ENCODE results near the gene ZC3H7B. TPM values are rescaled to one million over a fixed set of nuclear protein-coding genes. Genes with fewer than 3 reads are reported as not detected.

Gene ZC3H7B
- total RNA-seq, 1 donor from 2014 or later, result 66.7 TPM

- H3K4me1 ChIP-seq (ENCODE audit: insufficient read depth, low read length), result peaks cover 7% of the 10 kb centered on the region
- no peak for TF ChIP-seq EZH2 (IDR thresholded peaks at IDR 0.05; ENCODE audit: insufficient read depth, low read length)
- no peak for TF ChIP-seq CTCF (IDR thresholded peaks at IDR 0.05; ENCODE audit: insufficient read depth, low read depth, low read length)
- H3K4me3 Mint-ChIP-seq (ENCODE audit: unreplicated experiment), result no peak overlapping the region
- no peak for FAIRE-seq
- H3K27ac Mint-ChIP-seq (ENCODE audit: unreplicated experiment), result no peak overlapping the region
- no peaks in the 10 kb centered on the region for H3K9me3 ChIP-seq (ENCODE audit: insufficient read depth, low read depth, low read length)
- no peak for DNase-seq (ENCODE audit: low read depth)
- no peak overlapping the region for H2AFZ ChIP-seq (ENCODE audit: low read depth, low read length)
- H3K9me3 Mint-ChIP-seq (ENCODE audit: unreplicated experiment), result no peaks in the 10 kb centered on the region
- no peaks in the 10 kb centered on the region for H3K27me3 ChIP-seq (ENCODE audit: insufficient read depth, low read length)
- peaks cover 19% of the 10 kb centered on the region for H3K36me3 Mint-ChIP-seq (ENCODE audit: low read depth, unreplicated experiment)
- H3K4me3 ChIP-seq (ENCODE audit: insufficient read depth, low read depth, low read length), result no peak overlapping the region
- peaks cover 13% of the 10 kb centered on the region for H4K20me1 ChIP-seq (ENCODE audit: insufficient read depth, low read length)
- H3K27me3 Mint-ChIP-seq (ENCODE audit: low read depth, unreplicated experiment), result no peaks in the 10 kb centered on the region
- H3K79me2 ChIP-seq (ENCODE audit: insufficient read depth, low read length), result no peaks in the 10 kb centered on the region
- H3K4me1 Mint-ChIP-seq (ENCODE audit: low read depth, unreplicated experiment), result peaks cover 25% of the 10 kb centered on the region
- no peak overlapping the region for H3K27ac ChIP-seq (ENCODE audit: low read depth, low read length)
- no peak overlapping the region for H3K9ac ChIP-seq (ENCODE audit: low read length)
- H3K36me3 ChIP-seq (ENCODE audit: insufficient read depth, low read length), result peaks cover 25% of the 10 kb centered on the region
- H3K4me2 ChIP-seq (ENCODE audit: low read length), result no peak overlapping the region
Observed at GRCh38 chr22:41351011-41351410, 49.7 kb downstream of the ZC3H7B start.

- DNase-seq (ENCODE audit: low read depth), result peak; percentile 24
Observed at GRCh38 chr22:41352058-41352457, 50.7 kb downstream of the ZC3H7B start.

More at GRCh38 chr22:41352058-41352457, 50.7 kb downstream of the ZC3H7B start:
- H3K79me2 ChIP-seq (ENCODE audit: insufficient read depth, low read length), result no peaks in the 10 kb centered on the region
- Mint-ChIP-seq H3K4me3 (ENCODE audit: unreplicated experiment) (peak overlapping the region; percentile 0), H3K27ac (ENCODE audit: unreplicated experiment) (peak overlapping the region; percentile 10), H3K4me1 (ENCODE audit: low read depth, unreplicated experiment) (peaks cover 25% of the 10 kb centered on the region), H3K27me3 (ENCODE audit: low read depth, unreplicated experiment) (no peaks in the 10 kb centered on the region), H3K9me3 (ENCODE audit: unreplicated experiment) (no peaks in the 10 kb centered on the region), H3K36me3 (ENCODE audit: low read depth, unreplicated experiment) (peaks cover 19% of the 10 kb centered on the region)
- H3K36me3 ChIP-seq (ENCODE audit: insufficient read depth, low read length), result peaks cover 22% of the 10 kb centered on the region
- TF ChIP-seq EZH2 (IDR thresholded peaks at IDR 0.05; ENCODE audit: insufficient read depth, low read length), result no peak
- no peak for TF ChIP-seq CTCF (IDR thresholded peaks at IDR 0.05; ENCODE audit: insufficient read depth, low read depth, low read length)
- H2AFZ ChIP-seq (ENCODE audit: low read depth, low read length), result no peak overlapping the region
- no peaks in the 10 kb centered on the region for H3K9me3 ChIP-seq (ENCODE audit: insufficient read depth, low read depth, low read length)
- FAIRE-seq, result peak; percentile 67
- H3K4me3 ChIP-seq (ENCODE audit: insufficient read depth, low read depth, low read length), result no peak overlapping the region
- no peak overlapping the region for H3K4me2 ChIP-seq (ENCODE audit: low read length)
- H3K4me1 ChIP-seq (ENCODE audit: insufficient read depth, low read length), result peaks cover 7% of the 10 kb centered on the region
- H3K27me3 ChIP-seq (ENCODE audit: insufficient read depth, low read length), result no peaks in the 10 kb centered on the region
- no peak overlapping the region for H3K9ac ChIP-seq (ENCODE audit: low read length)
- H4K20me1 ChIP-seq (ENCODE audit: insufficient read depth, low read length), result peaks cover 13% of the 10 kb centered on the region
- H3K27ac ChIP-seq (ENCODE audit: low read depth, low read length), result peak overlapping the region; percentile 26
